ENCODE measurements around the gene ZNF831.

DNA sequence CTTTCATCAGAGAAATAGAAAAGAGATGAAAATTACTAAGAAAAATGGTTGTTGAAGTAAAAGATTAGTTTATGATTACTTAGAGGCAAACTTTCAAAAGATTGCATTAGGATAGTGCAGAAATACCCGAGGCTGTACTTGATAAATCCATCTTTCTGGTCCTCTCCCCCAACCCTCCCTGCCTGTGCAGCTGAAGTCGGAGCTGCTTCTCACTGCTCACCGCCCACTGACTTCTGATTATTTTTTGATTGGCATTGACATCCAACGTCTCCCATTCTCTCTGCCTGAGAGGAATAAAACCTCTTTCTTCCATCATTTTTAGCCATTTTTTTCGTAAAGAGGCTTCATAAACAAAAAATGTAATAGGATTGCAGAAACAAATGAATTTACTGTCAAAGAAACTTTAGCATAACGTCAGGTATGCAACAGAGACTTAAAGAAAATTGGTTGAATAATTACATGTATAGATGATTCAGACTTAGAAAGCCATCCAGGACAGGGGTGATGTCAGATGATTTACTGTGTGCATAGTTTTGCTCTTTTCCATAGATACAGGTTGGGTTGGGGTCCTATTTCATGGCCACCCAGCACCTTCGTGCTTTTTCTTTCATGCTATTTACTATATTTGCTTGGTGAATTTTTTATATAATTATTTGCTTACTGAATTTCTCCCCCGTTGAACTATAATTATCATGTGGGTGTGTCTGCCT is 83.2 kb downstream of the ZNF831 start:
- TF ChIP-seq TAF1 (IDR thresholded peaks at IDR 0.05; ENCODE audit: borderline replicate concordance, low read depth, low read length) (no peak), POLR2A (IDR thresholded peaks at IDR 0.05; ENCODE audit: low read depth, low read length) (no peak), POLR2AphosphoS5 (IDR thresholded peaks at IDR 0.05; ENCODE audit: low read depth, low read length) (no peak)
